Osteoblast (primary cell): ENCODE results near the gene TEX51. TPM values are rescaled to one million over a fixed set of nuclear protein-coding genes. Genes with fewer than 3 reads are reported as not detected.

Experiments used
- DNase-seq: peaks from one replicate; pipeline ENCODE4 v3.0.0; 2011; ENCODE audit warnings: low spot score, mixed read lengths; ENCODE audit not compliant: insufficient read length; ENCODE audit errors: missing footprints
- H2AFZ ChIP-seq: 2 replicates; pipeline ENCODE4 v1.6.0; 2011; ENCODE audit warnings: mild to moderate bottlenecking, low read length
- H3K27ac ChIP-seq: 2 replicates; pipeline ENCODE4 v1.5.1; 2011; ENCODE audit warnings: mild to moderate bottlenecking, low read depth, low read length, moderate library complexity
- H3K27me3 ChIP-seq: 2 replicates; pipeline ENCODE4 v1.6.0; 2012; ENCODE audit warnings: mild to moderate bottlenecking, control low read depth, inconsistent platforms, low read length, moderate library complexity; ENCODE audit not compliant: insufficient read depth
- H3K36me3 ChIP-seq: 2 replicates; pipeline ENCODE4 v1.5.1; 2011; ENCODE audit warnings: mild to moderate bottlenecking, low read length, control low read depth, moderate library complexity; ENCODE audit not compliant: insufficient read depth
- H3K4me1 ChIP-seq: 2 replicates; pipeline ENCODE4 v1.5.1; 2011; ENCODE audit warnings: mild to moderate bottlenecking, low read length, control low read depth, moderate library complexity; ENCODE audit not compliant: insufficient read depth
- H3K4me2 ChIP-seq: 2 replicates; pipeline ENCODE4 v1.6.0; 2011; ENCODE audit warnings: mild to moderate bottlenecking, low read length; ENCODE audit not compliant: insufficient read depth
- H3K4me3 ChIP-seq: fragments of 200-600 bp; sonication (generic); 3 replicates; pipeline ENCODE4 v1.5.1; 2012; ENCODE audit warnings: mild to moderate bottlenecking, low read length, inconsistent platforms; ENCODE audit not compliant: insufficient read depth
- H3K79me2 ChIP-seq: 2 replicates; pipeline ENCODE4 v1.6.0; 2012; ENCODE audit warnings: mild to moderate bottlenecking, low read length, control low read depth, inconsistent platforms; ENCODE audit not compliant: insufficient read depth
- H3K9me3 ChIP-seq: 2 replicates; pipeline ENCODE4 v1.5.1; 2011; ENCODE audit warnings: low read depth, low read length, control low read depth
- H4K20me1 ChIP-seq: 2 replicates; pipeline ENCODE4 v1.6.0; 2012; ENCODE audit warnings: mild to moderate bottlenecking, low read length, control low read depth; ENCODE audit not compliant: insufficient read depth
- CTCF ChIP-seq: IDR thresholded peaks from 2 replicates; pipeline ENCODE4 v1.5.1; 2011; ENCODE audit warnings: mild to moderate bottlenecking, low read depth, low read length, moderate library complexity; ENCODE audit errors: extremely low read depth
- total RNA-seq: library from RNA; depleted of rRNA; stranded (reverse); fragments of >200 nt; gene quantifications from 2 replicates; pipeline ENCODE4 v1.2.3, GENCODE V29; 2012

TEX51 gene
- total RNA-seq, 1 donor: not detected

- H3K79me2 ChIP-seq: no peaks in the 10 kb centered on the region
- H3K4me3 ChIP-seq: no peak overlapping the region
- H3K4me2 ChIP-seq: no peak overlapping the region
- H3K27ac ChIP-seq: no peak overlapping the region
- DNase-seq: no peak
- H4K20me1 ChIP-seq: no peaks in the 10 kb centered on the region
- no peaks in the 10 kb centered on the region for H3K27me3 ChIP-seq
- no peaks in the 10 kb centered on the region for H3K4me1 ChIP-seq
- no peak overlapping the region for H2AFZ ChIP-seq
- no peaks in the 10 kb centered on the region for H3K9me3 ChIP-seq
- H3K36me3 ChIP-seq: no peaks in the 10 kb centered on the region
- TF ChIP-seq CTCF: no peak
These were observed 4.6 kb upstream of the TEX51 start for GRCh38 chr2:126894082-126894481.

GRCh38 chr2:126894585-126895182 is 4.0 kb upstream of the TEX51 start:
- H3K36me3 ChIP-seq: no peaks in the 10 kb centered on the region
- no peaks in the 10 kb centered on the region for H3K79me2 ChIP-seq
- no peaks in the 10 kb centered on the region for H3K9me3 ChIP-seq
- no peak overlapping the region for H3K27ac ChIP-seq
- no peak for TF ChIP-seq CTCF
- H4K20me1 ChIP-seq: no peaks in the 10 kb centered on the region
- no peak overlapping the region for H3K4me2 ChIP-seq
- H3K4me1 ChIP-seq: no peaks in the 10 kb centered on the region
- DNase-seq: no peak
- H3K27me3 ChIP-seq: no peaks in the 10 kb centered on the region
- H3K4me3 ChIP-seq: no peak overlapping the region
- H2AFZ ChIP-seq: no peak overlapping the region

DNA sequence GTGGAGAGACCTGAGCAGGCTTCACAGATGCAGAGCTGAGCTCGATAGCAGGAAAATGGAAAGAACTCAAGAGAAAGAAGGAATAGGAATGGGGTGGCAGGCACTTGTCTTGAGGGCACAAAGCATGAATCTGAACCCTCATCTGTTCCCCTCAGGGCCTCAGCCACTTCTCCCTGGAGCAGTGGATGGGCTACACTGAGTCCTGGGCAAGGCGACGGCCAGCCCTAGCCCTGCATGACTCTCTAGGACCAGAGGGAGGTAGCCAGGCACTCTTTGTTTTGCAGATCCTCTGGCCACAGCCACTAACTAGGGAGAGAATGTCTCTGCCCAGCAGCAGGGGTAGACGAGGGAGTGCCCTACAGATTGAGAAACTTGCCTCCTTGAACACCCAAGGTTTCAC is 3.4 kb upstream of the TEX51 start:
- H2AFZ ChIP-seq: no peak overlapping the region
- DNase-seq: no peak
- no peak overlapping the region for H3K4me2 ChIP-seq
- H3K27me3 ChIP-seq: no peaks in the 10 kb centered on the region
- no peak overlapping the region for H3K4me3 ChIP-seq
- H3K79me2 ChIP-seq: no peaks in the 10 kb centered on the region
- H4K20me1 ChIP-seq: no peaks in the 10 kb centered on the region
- no peak overlapping the region for H3K27ac ChIP-seq
- H3K9me3 ChIP-seq: no peaks in the 10 kb centered on the region
- no peaks in the 10 kb centered on the region for H3K4me1 ChIP-seq
- no peaks in the 10 kb centered on the region for H3K36me3 ChIP-seq
- TF ChIP-seq CTCF: no peak

GRCh38 chr2:126896471-126896870 is 2.2 kb upstream of the TEX51 start:
- H3K27me3 ChIP-seq: no peaks in the 10 kb centered on the region
- H3K27ac ChIP-seq: no peak overlapping the region
- H4K20me1 ChIP-seq: no peaks in the 10 kb centered on the region
- no peak overlapping the region for H3K4me2 ChIP-seq
- no peak for TF ChIP-seq CTCF
- H3K4me1 ChIP-seq: no peaks in the 10 kb centered on the region
- no peaks in the 10 kb centered on the region for H3K79me2 ChIP-seq
- DNase-seq: no peak
- no peak overlapping the region for H2AFZ ChIP-seq
- no peaks in the 10 kb centered on the region for H3K9me3 ChIP-seq
- no peak overlapping the region for H3K4me3 ChIP-seq
- no peaks in the 10 kb centered on the region for H3K36me3 ChIP-seq
